ENCODE data around the gene ALK.

ALK gene

GRCh38 chr2:29405707-29406106 is 515.7 kb downstream of the ALK start:
- no peak for DNase-seq (ENCODE audit: low spot score)
- TF ChIP-seq CTCF (IDR thresholded peaks at IDR 0.05; ENCODE audit: extremely low read depth, missing control alignments), result no peak

GRCh38 chr2:29405266-29405665 is 516.1 kb downstream of the ALK start:
- DNase-seq (ENCODE audit: low spot score), result no peak
- TF ChIP-seq CTCF (IDR thresholded peaks at IDR 0.05; ENCODE audit: extremely low read depth, missing control alignments), result no peak

GRCh38 chr2:29401994-29402393 is 519.4 kb downstream of the ALK start:
- no peak for TF ChIP-seq CTCF (IDR thresholded peaks at IDR 0.05; ENCODE audit: extremely low read depth, missing control alignments)

GRCh38 chr2:29400930-29401653 is 520.3 kb downstream of the ALK start:
- no peak for DNase-seq (ENCODE audit: low spot score)
- TF ChIP-seq CTCF (IDR thresholded peaks at IDR 0.05; ENCODE audit: extremely low read depth, missing control alignments), result no peak

More at GRCh38 chr2:29401994-29402393, 519.4 kb downstream of the ALK start:
- DNase-seq (ENCODE audit: low spot score), result no peak

GRCh38 chr2:29398384-29399237 is 522.8 kb downstream of the ALK start:
- no peak for DNase-seq (ENCODE audit: low spot score)
- TF ChIP-seq CTCF (IDR thresholded peaks at IDR 0.05; ENCODE audit: extremely low read depth, missing control alignments), result no peak

GRCh38 chr2:29397713-29398112 is 523.7 kb downstream of the ALK start:
- no peak for TF ChIP-seq CTCF (IDR thresholded peaks at IDR 0.05; ENCODE audit: extremely low read depth, missing control alignments)
- no peak for DNase-seq (ENCODE audit: low spot score)

GRCh38 chr2:29397039-29397438 is 524.3 kb downstream of the ALK start:
- DNase-seq (ENCODE audit: low spot score), result no peak
- no peak for TF ChIP-seq CTCF (IDR thresholded peaks at IDR 0.05; ENCODE audit: extremely low read depth, missing control alignments)

Measured in GM20000 (cell line).